HG03066 (cell line): ENCODE data around the gene CCDC6.
"Not testable (repeated sequence)": the region's sequence is repeated elsewhere in the genome, so short reads cannot be mapped to it uniquely, and the experiment has no call there.

Experiments used
- ATAC-seq: cut with Tn5 transposase; IDR thresholded peaks from one replicate; pipeline ENCODE4 v1.9.1; 2021; ENCODE audit warnings: low read depth; ENCODE audit not compliant: unreplicated experiment

CCDC6 gene

GRCh38 chr10:59779756-59780533, 126.4 kb downstream of the CCDC6 start:
- ATAC-seq: no peak

DNA sequence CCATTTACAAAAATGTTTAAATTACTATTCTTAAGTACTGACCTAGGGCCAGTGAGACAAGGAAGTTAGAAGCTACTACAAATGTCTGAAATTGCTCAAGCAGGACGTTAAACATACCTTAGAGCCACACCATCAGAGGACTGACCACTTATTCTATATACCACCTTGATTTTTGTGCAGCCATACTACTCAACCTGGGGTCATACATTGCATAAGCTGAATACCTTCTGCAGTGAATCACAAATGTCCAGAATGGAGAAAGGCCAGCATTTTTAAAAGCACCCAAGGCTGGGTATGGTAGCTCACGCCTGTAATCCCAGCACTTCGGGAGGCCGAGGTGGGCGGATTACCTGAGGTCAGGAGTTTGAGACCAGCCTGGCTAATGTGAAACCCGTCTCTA, 131.9 kb downstream of the CCDC6 start:
- ATAC-seq: no peak

- no peak for ATAC-seq
Measured at GRCh38 chr10:59773088-59773487, 133.3 kb downstream of the CCDC6 start.

- ATAC-seq: no peak
Measured at GRCh38 chr10:59771162-59771807, 135.1 kb downstream of the CCDC6 start.

DNA sequence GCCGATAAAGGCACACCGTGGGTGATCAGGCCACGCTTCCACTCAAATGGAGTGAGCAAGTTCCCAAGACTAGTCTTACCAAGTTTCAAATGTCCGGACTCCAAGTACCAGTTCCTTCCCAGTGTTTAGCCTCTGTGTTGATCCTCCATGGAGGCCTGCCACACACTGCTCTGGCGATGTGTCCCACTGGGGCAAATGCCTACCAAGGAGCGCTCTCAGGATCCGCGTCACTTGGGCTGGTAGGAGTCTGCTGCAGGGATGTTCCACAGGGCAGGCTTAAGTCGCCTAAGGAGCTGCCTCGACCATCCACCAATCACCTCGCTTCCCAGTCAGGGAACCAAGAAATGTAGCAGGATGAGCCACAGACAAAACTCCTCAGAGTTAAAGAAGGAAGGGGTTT, 135.7 kb downstream of the CCDC6 start:
- ATAC-seq: no peak

- ATAC-seq: no peak
Measured at GRCh38 chr10:59762505-59762904, 143.9 kb downstream of the CCDC6 start.

DNA sequence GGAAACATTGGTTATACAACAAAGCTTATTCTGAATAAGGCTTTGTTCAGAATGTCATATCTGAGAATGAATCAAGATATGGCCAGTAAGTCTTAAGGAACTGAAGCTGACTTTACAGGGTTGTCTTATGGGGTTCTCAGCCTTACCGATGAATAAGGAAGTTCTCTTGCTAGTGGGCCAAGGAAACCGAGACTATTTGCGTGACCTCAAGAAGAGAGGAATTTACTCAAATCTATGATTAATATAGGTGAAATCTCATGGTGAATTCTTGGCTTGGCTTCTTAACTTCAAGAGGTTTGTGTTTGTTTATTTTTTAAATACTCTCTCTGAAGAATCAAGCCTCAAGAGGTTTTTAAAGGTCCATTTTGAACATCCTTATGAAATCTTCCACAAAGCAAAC, 148.4 kb downstream of the CCDC6 start:
- no peak for ATAC-seq

- no peak for ATAC-seq
Measured at GRCh38 chr10:59754951-59755350, 151.4 kb downstream of the CCDC6 start.

GRCh38 chr10:59753267-59753666, 153.1 kb downstream of the CCDC6 start, which contains the start of gene MRLN:
MRLN (minus strand) TSS chr10:59753455.
- ATAC-seq: no peak

DNA sequence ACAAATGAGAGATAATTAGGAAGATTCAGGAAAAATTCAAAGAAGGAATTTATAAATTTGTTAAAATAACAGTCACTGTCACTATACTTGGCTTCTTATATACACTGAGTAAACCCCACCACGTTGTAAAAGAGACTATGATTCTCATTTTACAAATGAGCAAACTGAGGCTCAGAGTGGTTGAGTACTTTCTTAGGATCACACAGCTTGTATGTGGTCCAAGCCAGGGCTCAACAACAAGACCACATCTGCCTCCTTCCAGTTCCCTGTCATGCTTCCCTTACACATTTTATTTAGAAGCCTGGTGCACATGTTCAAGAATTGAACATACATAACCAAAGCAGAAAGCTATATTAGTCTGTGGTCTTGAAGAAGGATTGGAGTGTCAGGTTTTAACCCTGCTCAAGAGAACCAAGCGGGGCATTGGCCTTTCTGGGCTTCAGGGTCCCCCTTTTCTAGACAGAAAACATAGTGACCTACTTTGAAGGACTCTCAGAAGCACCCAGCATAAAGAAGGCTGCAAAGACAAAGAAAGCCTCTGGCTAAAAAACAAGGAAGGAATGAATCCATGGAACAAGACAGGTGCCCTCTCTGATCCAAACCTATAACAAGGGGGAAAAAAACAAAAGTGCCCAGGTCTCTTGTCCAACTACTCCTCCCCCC, 153.9 kb downstream of the CCDC6 start:
- no peak for ATAC-seq

DNA sequence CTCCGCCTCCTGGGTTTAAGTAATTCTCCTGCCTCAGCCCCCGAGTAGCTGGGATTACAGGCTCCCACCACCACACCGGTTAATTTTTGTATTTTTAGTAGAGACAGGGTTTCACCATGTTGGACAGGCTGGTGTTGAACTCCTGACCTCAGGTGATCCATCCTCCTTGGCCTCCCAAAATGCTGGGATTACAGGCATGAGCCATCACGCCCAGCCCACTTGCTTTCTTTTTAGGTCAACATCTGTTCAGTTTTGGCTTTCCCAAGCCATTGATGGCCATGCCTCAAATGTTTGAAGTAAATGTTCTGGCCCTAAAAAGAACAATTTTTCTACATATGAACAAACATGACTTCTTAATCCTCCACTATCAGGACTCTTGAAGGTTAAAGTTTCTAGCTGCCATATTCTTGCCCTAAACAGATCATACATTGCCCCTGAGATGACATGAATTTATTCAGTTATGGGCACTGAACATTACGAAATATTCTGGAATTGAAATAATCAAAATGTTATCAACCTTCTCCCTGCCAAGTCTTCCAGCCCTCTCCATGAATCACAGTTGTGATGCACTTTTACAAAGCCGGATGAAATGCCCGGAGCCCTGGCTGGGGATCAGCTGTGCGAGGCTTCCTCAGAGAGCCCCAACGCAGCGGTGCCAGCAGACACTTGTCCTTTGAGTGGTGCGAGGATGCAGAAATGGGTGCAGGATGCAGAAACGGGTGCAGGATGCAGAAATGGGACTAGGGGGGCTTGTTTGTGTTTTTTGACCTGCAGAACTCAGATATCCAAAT, 156.0 kb downstream of the CCDC6 start:
- ATAC-seq: no peak

GRCh38 chr10:59748834-59749233, 157.5 kb downstream of the CCDC6 start:
- no peak for ATAC-seq

- no peak for ATAC-seq
Measured at GRCh38 chr10:59745163-59745650, 161.1 kb downstream of the CCDC6 start.

DNA sequence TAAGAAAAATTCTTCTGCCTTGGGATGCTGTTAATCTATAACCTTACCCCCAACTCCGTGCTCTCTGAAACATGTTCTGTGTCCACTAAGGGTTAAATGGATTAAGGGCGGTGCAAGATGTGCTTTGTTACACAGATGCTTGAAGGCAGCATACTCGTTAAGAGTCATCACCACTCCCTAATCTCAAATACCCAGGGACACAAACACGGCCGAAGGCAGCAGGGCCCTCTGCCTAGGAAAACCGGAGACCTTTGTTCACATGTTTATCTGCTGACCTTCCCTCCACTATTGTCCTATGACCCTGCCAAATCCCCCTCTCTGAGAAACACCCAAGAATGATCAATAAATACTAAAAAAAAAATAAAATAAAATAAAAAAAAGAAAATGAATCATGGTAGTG, 161.6 kb downstream of the CCDC6 start:
- not testable (repeated sequence) for ATAC-seq

DNA sequence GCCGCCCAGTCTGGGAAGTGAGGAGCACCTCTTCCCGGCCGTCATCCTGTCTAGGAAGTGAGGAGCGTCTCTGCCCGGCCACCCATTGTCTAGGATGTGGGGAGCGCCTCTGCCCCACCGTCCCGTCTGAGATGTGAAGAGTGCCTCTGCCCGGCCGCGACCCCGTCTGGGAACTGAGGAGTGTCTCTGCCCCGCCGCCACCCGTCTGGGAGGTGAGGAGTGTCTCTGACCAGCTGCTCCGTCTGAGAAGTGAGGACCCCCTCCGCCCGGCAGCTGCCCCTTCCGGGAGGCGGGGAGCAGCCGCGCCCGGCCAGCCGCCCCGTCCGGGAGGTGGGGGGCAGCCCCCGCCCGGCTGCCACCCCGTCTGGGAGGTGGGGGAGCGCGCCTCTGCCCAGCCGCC, 162.2 kb downstream of the CCDC6 start:
- ATAC-seq: not testable (repeated sequence)

DNA sequence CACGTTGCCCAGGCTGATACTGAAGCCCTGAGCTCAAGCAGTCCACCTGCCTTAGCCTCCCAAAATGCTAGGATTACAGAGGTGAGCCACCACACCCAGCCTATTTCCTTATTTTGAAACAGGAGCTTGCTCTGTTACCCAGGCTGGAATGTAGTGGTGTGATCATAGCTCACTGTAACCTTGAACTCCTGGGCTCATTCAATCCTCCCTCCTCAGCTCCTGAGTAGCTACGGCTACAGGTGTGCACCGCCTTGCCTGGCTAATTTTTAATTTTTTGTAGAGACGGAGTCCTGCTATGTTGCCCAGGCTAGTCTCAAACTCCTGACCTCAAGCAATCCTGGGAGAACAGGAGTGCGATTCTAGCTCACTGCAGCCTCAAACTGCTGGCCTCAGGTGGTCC, 164.8 kb downstream of the CCDC6 start:
- ATAC-seq: no peak

- ATAC-seq: no peak
Measured at GRCh38 chr10:59741048-59741447, 165.3 kb downstream of the CCDC6 start.
